ENCODE data around the gene PIK3R1. TPM values are rescaled to one million over a fixed set of nuclear protein-coding genes. Genes with fewer than 3 reads are reported as not detected.
"Not testable (repeated sequence)": the region's sequence is repeated elsewhere in the genome, so short reads cannot be mapped to it uniquely, and the experiment has no call there.

PIK3R1 gene
- polyA plus RNA-seq, 1 donor, result 61.7 TPM

GRCh38 chr5:68192679-68193060 is 22.9 kb upstream of the PIK3R1 start:
- 100% methylated on average over 1 of the region's 3 CpGs for WGBS (ENCODE audit: insufficient coverage, low lambda C conversion rate)
- H3K4me1 ChIP-seq (ENCODE audit: control insufficient read depth, insufficient read depth, low read length), result peaks cover 14% of the 10 kb centered on the region
- H3K4me3 ChIP-seq (ENCODE audit: low read length), result no peak overlapping the region
- no peaks in the 10 kb centered on the region for H3K36me3 ChIP-seq (ENCODE audit: control insufficient read depth, insufficient read depth, low read length)
- no peaks in the 10 kb centered on the region for H3K27me3 ChIP-seq (ENCODE audit: control insufficient read depth, insufficient read depth, low read length)
- no peak overlapping the region for H3K27ac ChIP-seq (ENCODE audit: low read length)
- no peaks in the 10 kb centered on the region for H3K9me3 ChIP-seq (ENCODE audit: control insufficient read depth, low read depth, low read length)
- no peak for DNase-seq

- no peak overlapping the region for H3K4me3 ChIP-seq (ENCODE audit: low read length)
- no peaks in the 10 kb centered on the region for H3K36me3 ChIP-seq (ENCODE audit: control insufficient read depth, insufficient read depth, low read length)
- no CpG with 5 or more reads among the region's 3 CpGs for WGBS (ENCODE audit: insufficient coverage, low lambda C conversion rate)
- H3K27me3 ChIP-seq (ENCODE audit: control insufficient read depth, insufficient read depth, low read length), result no peaks in the 10 kb centered on the region
- H3K9me3 ChIP-seq (ENCODE audit: control insufficient read depth, low read depth, low read length), result no peaks in the 10 kb centered on the region
- DNase-seq, result no peak
- no peak overlapping the region for H3K27ac ChIP-seq (ENCODE audit: low read length)
- peaks cover 14% of the 10 kb centered on the region for H3K4me1 ChIP-seq (ENCODE audit: control insufficient read depth, insufficient read depth, low read length)
These were observed 22.0 kb upstream of the PIK3R1 start for GRCh38 chr5:68193481-68194036.

- no peaks in the 10 kb centered on the region for H3K9me3 ChIP-seq (ENCODE audit: control insufficient read depth, low read depth, low read length)
- no peak for DNase-seq
- no peaks in the 10 kb centered on the region for H3K36me3 ChIP-seq (ENCODE audit: control insufficient read depth, insufficient read depth, low read length)
- peaks cover 14% of the 10 kb centered on the region for H3K4me1 ChIP-seq (ENCODE audit: control insufficient read depth, insufficient read depth, low read length)
- no peak overlapping the region for H3K27ac ChIP-seq (ENCODE audit: low read length)
- no peak overlapping the region for H3K4me3 ChIP-seq (ENCODE audit: low read length)
- no peaks in the 10 kb centered on the region for H3K27me3 ChIP-seq (ENCODE audit: control insufficient read depth, insufficient read depth, low read length)
- no CpG with 5 or more reads among the region's 2 CpGs for WGBS (ENCODE audit: insufficient coverage, low lambda C conversion rate)
These were observed 21.2 kb upstream of the PIK3R1 start for GRCh38 chr5:68194386-68194785.

- Histone ChIP-seq H3K27ac (ENCODE audit: low read length) (no peak overlapping the region), H3K4me1 (ENCODE audit: control insufficient read depth, insufficient read depth, low read length) (peaks cover 14% of the 10 kb centered on the region), H3K27me3 (ENCODE audit: control insufficient read depth, insufficient read depth, low read length) (no peaks in the 10 kb centered on the region), H3K9me3 (ENCODE audit: control insufficient read depth, low read depth, low read length) (no peaks in the 10 kb centered on the region), H3K4me3 (ENCODE audit: low read length) (no peak overlapping the region), H3K36me3 (ENCODE audit: control insufficient read depth, insufficient read depth, low read length) (no peaks in the 10 kb centered on the region)
- DNase-seq, result no peak
- no CpG with 5 or more reads among the region's 3 CpGs for WGBS (ENCODE audit: insufficient coverage, low lambda C conversion rate)
These were observed 20.4 kb upstream of the PIK3R1 start for GRCh38 chr5:68195137-68195536.

GRCh38 chr5:68196876-68197275 is 18.7 kb upstream of the PIK3R1 start:
- no peak overlapping the region for H3K4me3 ChIP-seq (ENCODE audit: low read length)
- H3K9me3 ChIP-seq (ENCODE audit: control insufficient read depth, low read depth, low read length), result no peaks in the 10 kb centered on the region
- no peak overlapping the region for H3K27ac ChIP-seq (ENCODE audit: low read length)
- peaks cover 4% of the 10 kb centered on the region for H3K4me1 ChIP-seq (ENCODE audit: control insufficient read depth, insufficient read depth, low read length)
- DNase-seq, result no peak
- no CpG with 5 or more reads among the region's 6 CpGs for WGBS (ENCODE audit: insufficient coverage, low lambda C conversion rate)
- no peaks in the 10 kb centered on the region for H3K36me3 ChIP-seq (ENCODE audit: control insufficient read depth, insufficient read depth, low read length)
- H3K27me3 ChIP-seq (ENCODE audit: control insufficient read depth, insufficient read depth, low read length), result no peaks in the 10 kb centered on the region

- no peak overlapping the region for H3K4me3 ChIP-seq (ENCODE audit: low read length)
- H3K27me3 ChIP-seq (ENCODE audit: control insufficient read depth, insufficient read depth, low read length), result no peaks in the 10 kb centered on the region
- no peaks in the 10 kb centered on the region for H3K36me3 ChIP-seq (ENCODE audit: control insufficient read depth, insufficient read depth, low read length)
- no peak overlapping the region for H3K27ac ChIP-seq (ENCODE audit: low read length)
- H3K9me3 ChIP-seq (ENCODE audit: control insufficient read depth, low read depth, low read length), result no peaks in the 10 kb centered on the region
- no peaks in the 10 kb centered on the region for H3K4me1 ChIP-seq (ENCODE audit: control insufficient read depth, insufficient read depth, low read length)
- no peak for DNase-seq
- WGBS (ENCODE audit: insufficient coverage, low lambda C conversion rate), result no CpG with 5 or more reads among the region's 4 CpGs
These were observed 15.3 kb upstream of the PIK3R1 start for GRCh38 chr5:68200288-68200687.

GRCh38 chr5:68210654-68211053 is 4.9 kb upstream of the PIK3R1 start:
- not testable (repeated sequence) for H3K27ac ChIP-seq (ENCODE audit: low read length); DNase-seq; H3K27me3 ChIP-seq (ENCODE audit: control insufficient read depth, insufficient read depth, low read length); H3K9me3 ChIP-seq (ENCODE audit: control insufficient read depth, low read depth, low read length); H3K36me3 ChIP-seq (ENCODE audit: control insufficient read depth, insufficient read depth, low read length); H3K4me3 ChIP-seq (ENCODE audit: low read length); H3K4me1 ChIP-seq (ENCODE audit: control insufficient read depth, insufficient read depth, low read length)
- no CpG with 5 or more reads among the region's 4 CpGs for WGBS (ENCODE audit: insufficient coverage, low lambda C conversion rate)

- peaks cover 9% of the 10 kb centered on the region for H3K4me1 ChIP-seq (ENCODE audit: control insufficient read depth, insufficient read depth, low read length)
- H3K4me3 ChIP-seq (ENCODE audit: low read length), result peak overlapping the region; percentile 89
- peak in 1 of 2 donors; percentile 32 for DNase-seq
- no peaks in the 10 kb centered on the region for H3K36me3 ChIP-seq (ENCODE audit: control insufficient read depth, insufficient read depth, low read length)
- peak overlapping the region; percentile 100 for H3K27ac ChIP-seq (ENCODE audit: low read length)
- H3K9me3 ChIP-seq (ENCODE audit: control insufficient read depth, low read depth, low read length), result peaks cover 5% of the 10 kb centered on the region
- 10% methylated on average over 2 of the region's 37 CpGs for WGBS (ENCODE audit: insufficient coverage, low lambda C conversion rate)
- no peaks in the 10 kb centered on the region for H3K27me3 ChIP-seq (ENCODE audit: control insufficient read depth, insufficient read depth, low read length)
These were observed 911 bp upstream of the PIK3R1 start for GRCh38 chr5:68214482-68215207.

GRCh38 chr5:68215898-68216244 is 315 bp downstream of the PIK3R1 start:
- no peaks in the 10 kb centered on the region for H3K27me3 ChIP-seq (ENCODE audit: control insufficient read depth, insufficient read depth, low read length)
- peaks cover 17% of the 10 kb centered on the region for H3K4me1 ChIP-seq (ENCODE audit: control insufficient read depth, insufficient read depth, low read length)
- peak overlapping the region; percentile 96 for H3K4me3 ChIP-seq (ENCODE audit: low read length)
- H3K36me3 ChIP-seq (ENCODE audit: control insufficient read depth, insufficient read depth, low read length), result peaks cover 7% of the 10 kb centered on the region
- no peak for DNase-seq
- no CpG with 5 or more reads among the region's 38 CpGs for WGBS (ENCODE audit: insufficient coverage, low lambda C conversion rate)
- peak overlapping the region; percentile 91 for H3K27ac ChIP-seq (ENCODE audit: low read length)
- H3K9me3 ChIP-seq (ENCODE audit: control insufficient read depth, low read depth, low read length), result peaks cover 2% of the 10 kb centered on the region

- H3K27me3 ChIP-seq (ENCODE audit: control insufficient read depth, insufficient read depth, low read length), result no peaks in the 10 kb centered on the region
- peak overlapping the region; percentile 91 for H3K27ac ChIP-seq (ENCODE audit: low read length)
- peak overlapping the region; percentile 96 for H3K4me3 ChIP-seq (ENCODE audit: low read length)
- no peaks in the 10 kb centered on the region for H3K9me3 ChIP-seq (ENCODE audit: control insufficient read depth, low read depth, low read length)
- peaks cover 17% of the 10 kb centered on the region for H3K4me1 ChIP-seq (ENCODE audit: control insufficient read depth, insufficient read depth, low read length)
- WGBS (ENCODE audit: insufficient coverage, low lambda C conversion rate), result no CpG with 5 or more reads among the region's 49 CpGs
- DNase-seq, result peak in 1 of 2 donors; percentile 71
- peaks cover 9% of the 10 kb centered on the region for H3K36me3 ChIP-seq (ENCODE audit: control insufficient read depth, insufficient read depth, low read length)
These were observed 890 bp downstream of the PIK3R1 start for GRCh38 chr5:68216245-68217046.
